Measurements from ENCODE around the gene IRF5. TPM values are rescaled to one million over a fixed set of nuclear protein-coding genes. Genes with fewer than 3 reads are reported as not detected.
"Not testable (repeated sequence)": the region's sequence is repeated elsewhere in the genome, so short reads cannot be mapped to it uniquely, and the experiment has no call there.

IRF5 gene
- total RNA-seq, 1 donor from 2014 or later = 4.2 TPM

GRCh38 chr7:128940494-128941322 is 3.0 kb downstream of the IRF5 start:
- no peak for DNase-seq

- DNase-seq = no peak
These were observed 3.7 kb downstream of the IRF5 start for GRCh38 chr7:128941323-128941890.

- DNase-seq = no peak
These were observed 4.3 kb downstream of the IRF5 start for GRCh38 chr7:128941946-128942526.

GRCh38 chr7:128943251-128943650 is 5.5 kb downstream of the IRF5 start:
- DNase-seq = not testable (repeated sequence)

GRCh38 chr7:128944487-128945236 is 6.9 kb downstream of the IRF5 start:
- no peak for DNase-seq

- DNase-seq = no peak
These were observed 8.1 kb downstream of the IRF5 start for GRCh38 chr7:128945668-128946366.

GRCh38 chr7:128946936-128947830 is 9.5 kb downstream of the IRF5 start:
- no peak for DNase-seq

GRCh38 chr7:128947854-128948253 is 10.1 kb downstream of the IRF5 start:
- DNase-seq = no peak

GRCh38 chr7:128948312-128948973 is 10.7 kb downstream of the IRF5 start:
- DNase-seq = no peak

- DNase-seq = no peak
These were observed 11.4 kb downstream of the IRF5 start for GRCh38 chr7:128948976-128949760.

- DNase-seq = no peak
These were observed 13.6 kb downstream of the IRF5 start for GRCh38 chr7:128951296-128951695.

GRCh38 chr7:128954150-128954549 is 16.4 kb downstream of the IRF5 start:
- no peak for DNase-seq

- DNase-seq = no peak
These were observed 17.4 kb downstream of the IRF5 start for GRCh38 chr7:128954830-128955802.

GRCh38 chr7:128955981-128956380 is 18.3 kb downstream of the IRF5 start:
- no peak for DNase-seq

- DNase-seq = no peak
These were observed 21.6 kb downstream of the IRF5 start for GRCh38 chr7:128959296-128959695.

- no peak for DNase-seq
These were observed 23.4 kb downstream of the IRF5 start for GRCh38 chr7:128961030-128961659.

- DNase-seq = no peak
These were observed 25.2 kb downstream of the IRF5 start for GRCh38 chr7:128962899-128963298.

- no peak for DNase-seq
These were observed 25.6 kb downstream of the IRF5 start for GRCh38 chr7:128963327-128963757.
